ENCODE measurements around the gene ARHGAP31.

Gene ARHGAP31

GRCh38 chr3:119396870-119397269, 102.7 kb downstream of the ARHGAP31 start:
- no peak for DNase-seq

- DNase-seq: no peak
Measured at GRCh38 chr3:119400466-119400865, 106.3 kb downstream of the ARHGAP31 start.

- DNase-seq: no peak
Measured at GRCh38 chr3:119401069-119401468, 106.9 kb downstream of the ARHGAP31 start.

GRCh38 chr3:119401503-119402440, 107.6 kb downstream of the ARHGAP31 start:
- no peak for DNase-seq

- no peak for DNase-seq
Measured at GRCh38 chr3:119402791-119403190, 108.6 kb downstream of the ARHGAP31 start.

GRCh38 chr3:119403201-119403600, 109.0 kb downstream of the ARHGAP31 start:
- no peak for DNase-seq

- DNase-seq: no peak
Measured at GRCh38 chr3:119405315-119405714, 111.1 kb downstream of the ARHGAP31 start.

- no peak for DNase-seq
Measured at GRCh38 chr3:119408243-119408950, 114.2 kb downstream of the ARHGAP31 start.

GRCh38 chr3:119409844-119410243, 115.7 kb downstream of the ARHGAP31 start:
- DNase-seq: no peak

GRCh38 chr3:119413603-119414280, 119.6 kb downstream of the ARHGAP31 start:
- no peak for DNase-seq

GRCh38 chr3:119416873-119417272, 122.7 kb downstream of the ARHGAP31 start:
- DNase-seq: no peak

- no peak for DNase-seq
Measured at GRCh38 chr3:119417771-119418512, 123.8 kb downstream of the ARHGAP31 start.

- DNase-seq: no peak
Measured at GRCh38 chr3:119418641-119419040, 124.5 kb downstream of the ARHGAP31 start.

- no peak for DNase-seq
Measured at GRCh38 chr3:119420196-119420595, 126.0 kb downstream of the ARHGAP31 start.

- DNase-seq: no peak
Measured at GRCh38 chr3:119427669-119428068, 133.5 kb downstream of the ARHGAP31 start.

GRCh38 chr3:119428538-119428937, 134.4 kb downstream of the ARHGAP31 start:
- DNase-seq: no peak

GRCh38 chr3:119433613-119434325, 139.6 kb downstream of the ARHGAP31 start:
- DNase-seq: no peak

GRCh38 chr3:119434703-119435102, 140.5 kb downstream of the ARHGAP31 start:
- no peak for DNase-seq

- DNase-seq: no peak
Measured at GRCh38 chr3:119436977-119437376, 142.8 kb downstream of the ARHGAP31 start.

GRCh38 chr3:119437691-119438258, 143.6 kb downstream of the ARHGAP31 start:
- no peak for DNase-seq

- no peak for DNase-seq
Measured at GRCh38 chr3:119443179-119443578, 149.0 kb downstream of the ARHGAP31 start.

GRCh38 chr3:119444590-119444989, 150.4 kb downstream of the ARHGAP31 start:
- DNase-seq: no peak

All from stimulated activated CD4-positive, alpha-beta T cell treated with anti-CD3 and anti-CD28 coated beads, Interleukin-12 subunit alpha, Interleukin-12 subunit beta, amount 100 ng/mL, for 4 hours (primary cell).